Neutrophil (primary cell): Measurements from ENCODE around the gene FAM180A.

Experiments used
- H3K27ac ChIP-seq: fragments of 200-600 bp; sonication (generic); 2 replicates; pipeline ENCODE4 v1.5.1; 2016; ENCODE audit warnings: mild to moderate bottlenecking, moderate library complexity
- H3K27me3 ChIP-seq: fragments of 200-600 bp; sonication (generic); 2 replicates; pipeline ENCODE4 v1.6.0; 2016; ENCODE audit warnings: mild to moderate bottlenecking
- H3K36me3 ChIP-seq: fragments of 200-600 bp; sonication (generic); 2 replicates; pipeline ENCODE4 v1.5.1; 2017
- H3K4me1 ChIP-seq, 2 experiments: fragments of 200-600 bp in 1 of 2; sonication (generic) in 1 of 2; 1 replicate in 1 of 2; 2 replicates in 1 of 2; pipeline versions ENCODE4 v1.5.1 to v1.6.1; 2013 to 2016; ENCODE audit warnings: low read depth in 1 of 2, low read length in 1 of 2, mild to moderate bottlenecking in 1 of 2, moderate library complexity in 1 of 2; ENCODE audit not compliant: control insufficient read depth in 1 of 2, insufficient read depth in 1 of 2
- H3K4me3 ChIP-seq, 2 experiments: fragments of 200-600 bp in 1 of 2; sonication (generic) in 1 of 2; 1 replicate in 1 of 2; 2 replicates in 1 of 2; pipeline ENCODE4 v1.5.1; 2013 to 2016; ENCODE audit warnings: low read depth in 1 of 2, low read length in 1 of 2, mild to moderate bottlenecking in 1 of 2, moderate library complexity in 1 of 2
- H3K9me3 ChIP-seq: fragments of 200-600 bp; sonication (generic); 2 replicates; pipeline ENCODE4 v1.5.1; 2016
- CTCF ChIP-seq: fragments of 200-600 bp; sonication (generic); IDR thresholded peaks from 2 replicates; pipeline ENCODE4 v1.5.1; 2016; ENCODE audit warnings: antibody characterized with exemption

Gene FAM180A

GRCh38 chr7:135792363-135792668 lies 43.7 kb upstream of the FAM180A start:
- TF ChIP-seq CTCF = no peak
- Histone ChIP-seq H3K27ac (peak overlapping the region; percentile 83), H3K4me1 (peaks cover 35 to 36% of the 10 kb centered on the region in 2 experiments), H3K4me3 (peak overlapping the region; percentile 36 to 37), H3K36me3 (no peaks in the 10 kb centered on the region), H3K9me3 (no peaks in the 10 kb centered on the region), H3K27me3 (no peaks in the 10 kb centered on the region)

GRCh38 chr7:135791543-135792362 lies 43.1 kb upstream of the FAM180A start:
- Histone ChIP-seq H3K27me3 (no peaks in the 10 kb centered on the region), H3K4me3 (peak overlapping the region; percentile 36 to 37), H3K4me1 (peaks cover 35 to 36% of the 10 kb centered on the region in 2 experiments), H3K27ac (peak overlapping the region; percentile 83), H3K9me3 (no peaks in the 10 kb centered on the region), H3K36me3 (no peaks in the 10 kb centered on the region)
- TF ChIP-seq CTCF = no peak

GRCh38 chr7:135790371-135790977 lies 41.9 kb upstream of the FAM180A start:
- Histone ChIP-seq H3K36me3 (no peaks in the 10 kb centered on the region), H3K27ac (peak overlapping the region; percentile 83), H3K27me3 (no peaks in the 10 kb centered on the region), H3K9me3 (no peaks in the 10 kb centered on the region), H3K4me1 (peaks cover 35 to 36% of the 10 kb centered on the region in 2 experiments), H3K4me3 (no peak overlapping the region)
- TF ChIP-seq CTCF = no peak

- Histone ChIP-seq H3K27ac (no peak overlapping the region), H3K36me3 (no peaks in the 10 kb centered on the region), H3K4me1 (peaks cover 35 to 36% of the 10 kb centered on the region in 2 experiments), H3K9me3 (no peaks in the 10 kb centered on the region), H3K4me3 (no peak overlapping the region), H3K27me3 (no peaks in the 10 kb centered on the region)
- TF ChIP-seq CTCF = no peak
Measured at GRCh38 chr7:135789956-135790355, 41.3 kb upstream of the FAM180A start.

- H3K4me3 ChIP-seq = no peak overlapping the region
- no peak overlapping the region for H3K27ac ChIP-seq
- no peaks in the 10 kb centered on the region for H3K9me3 ChIP-seq
- no peaks in the 10 kb centered on the region for H3K36me3 ChIP-seq
- no peaks in the 10 kb centered on the region for H3K27me3 ChIP-seq
- no peak for TF ChIP-seq CTCF
- peaks cover 35 to 36% of the 10 kb centered on the region in 2 experiments for H3K4me1 ChIP-seq
Measured at GRCh38 chr7:135789431-135789830, 40.8 kb upstream of the FAM180A start.
